Sigmoid colon (tissue), 7 donors: ENCODE data around the gene PPCDC. TPM values are rescaled to one million over a fixed set of nuclear protein-coding genes. Genes with fewer than 3 reads are reported as not detected.

Experiments used
- DNase-seq: peaks from one replicate; pipeline ENCODE4 v3.0.0-alpha.2; 2019
- H3K27ac ChIP-seq, 4 donors: fragments of 200-600 bp; sonication (generic); one replicate each; pipeline ENCODE4 v1.5.1; 2016 to 2019; ENCODE audit warnings: mild to moderate bottlenecking in 1 of 4
- H3K27me3 ChIP-seq, 3 donors: fragments of 200-600 bp; sonication (generic); one replicate each; pipeline ENCODE4 v1.5.1; 2019; ENCODE audit warnings: mild to moderate bottlenecking in 1 of 3
- H3K36me3 ChIP-seq, 4 donors: fragments of 200-600 bp; sonication (generic); one replicate each; pipeline ENCODE4 v1.5.1; 2016 to 2019
- H3K4me1 ChIP-seq, 4 donors: fragments of 200-600 bp; sonication (generic); one replicate each; pipeline ENCODE4 v1.5.1; 2017 to 2019
- H3K4me3 ChIP-seq, 4 donors: fragments of 200-600 bp; sonication (generic); one replicate each; pipeline ENCODE4 v1.5.1; 2017 to 2019; ENCODE audit warnings: mild to moderate bottlenecking in 2 of 4, moderate library complexity in 1 of 4
- H3K9me3 ChIP-seq, 4 donors: fragments of 200-600 bp in 3 of 4; sonication (generic) in 3 of 4; one replicate each; pipeline versions ENCODE4 v1.5.1 to v1.6.1; 2013 to 2019
- CTCF ChIP-seq, 4 experiments: fragments of 450-650 bp in 3 of 4; fragments of 200-600 bp in 1 of 4; IDR thresholded peaks; one replicate each; pipeline ENCODE4 v1.5.1; 2016 to 2019; ENCODE audit warnings: antibody characterized with exemption in 4 of 4, mild to moderate bottlenecking in 3 of 4, moderate library complexity in 2 of 4
- EP300 ChIP-seq, 4 donors: sonication (generic); formaldehyde crosslinking; IDR thresholded peaks; one replicate each; pipeline ENCODE4 v1.6.1; 2017; ENCODE audit warnings: antibody characterized with exemption in 4 of 4
- POLR2A ChIP-seq, 2 donors: fragments of 450-650 bp; IDR thresholded peaks; one replicate each; pipeline ENCODE4 v1.6.1; 2016; ENCODE audit warnings: antibody characterized with exemption in 2 of 2, mild to moderate bottlenecking in 2 of 2, moderate library complexity in 2 of 2
- POLR2AphosphoS5 ChIP-seq, 4 donors: sonication (generic); formaldehyde crosslinking; IDR thresholded peaks; one replicate each; pipeline ENCODE4 v1.6.1; 2017; ENCODE audit warnings: antibody characterized with exemption in 4 of 4
- WGBS, 2 donors: extraction: QIAGEN DNeasy Blood & Tissue Kit; methylation state at CpG; one replicate each; pipeline ENCODE4 v1.1.7; 2013; 5-methylcytosine and 5-hydroxymethylcytosine counted together
- intact Hi-C: fragments of 100-400 bp; cut with DNase I; formaldehyde crosslinking; loops from one replicate; pipeline ENCODE4 v1.15.1; 2023
- polyA plus RNA-seq, 3 donors: library from polyadenylated mRNA; stranded (reverse); fragments of 200-250 nt; gene quantifications; one replicate each; pipeline ENCODE4 v1.2.3, GENCODE V29; 2013
- total RNA-seq, 4 donors: library from RNA; depleted of rRNA; stranded (reverse); fragments of >200 nt; gene quantifications; one replicate each; pipeline ENCODE4 v1.1.0, GENCODE V29; 2016
- donor health status: healthy with polysubstance abuse.
- donor health status: Bipolar disorder and iron deficiency.
- donor health status: healthy.

The PPCDC gene
- total and polyA plus RNA-seq, 7 donors, result 7.9 to 37.0 (median 16.2) TPM

GRCh38 chr15:74989527-74989926, 33.9 kb upstream of the PPCDC start:
- Histone ChIP-seq H3K4me1 (no peaks in the 10 kb centered on the region), H3K4me3 (no peak overlapping the region), H3K9me3 (no peaks in the 10 kb centered on the region), H3K27me3 (peaks cover 0 to 24% (median 0%) of the 10 kb centered on the region in 3 donors), H3K27ac (no peak overlapping the region), H3K36me3 (no peaks in the 10 kb centered on the region)
- DNase-seq, result no peak
- TF ChIP-seq POLR2A (IDR thresholded peaks at IDR 0.05) (no peak), CTCF (IDR thresholded peaks at IDR 0.05) (no peak), POLR2AphosphoS5 (IDR thresholded peaks at IDR 0.05) (no peak), EP300 (IDR thresholded peaks at IDR 0.05) (no peak)
- intact Hi-C loops, result no loop called here

- Histone ChIP-seq H3K4me3 (no peak overlapping the region), H3K27ac (no peak overlapping the region), H3K4me1 (peaks cover 0 to 13% (median 8%) of the 10 kb centered on the region in 4 donors), H3K27me3 (peaks cover 10 to 29% (median 21%) of the 10 kb centered on the region in 3 donors), H3K9me3 (no peaks in the 10 kb centered on the region), H3K36me3 (no peaks in the 10 kb centered on the region)
- no peak for DNase-seq
- intact Hi-C loops, result no loop called here
- WGBS, 2 donors, result 43 to 46% methylated on average over 1 of the region's 1 CpG
- TF ChIP-seq CTCF (IDR thresholded peaks at IDR 0.05), result no peak
- no peak for TF ChIP-seq EP300 (IDR thresholded peaks at IDR 0.05)
- no peak for TF ChIP-seq POLR2A (IDR thresholded peaks at IDR 0.05)
- no peak for TF ChIP-seq POLR2AphosphoS5 (IDR thresholded peaks at IDR 0.05)
Measured at GRCh38 chr15:74992619-74993018, 30.8 kb upstream of the PPCDC start.

- Histone ChIP-seq H3K36me3 (no peaks in the 10 kb centered on the region), H3K27ac (no peak overlapping the region), H3K27me3 (peaks cover 10 to 42% (median 29%) of the 10 kb centered on the region in 3 donors), H3K4me1 (peaks cover 0 to 13% (median 8%) of the 10 kb centered on the region in 4 donors), H3K4me3 (no peak overlapping the region), H3K9me3 (no peaks in the 10 kb centered on the region)
- intact Hi-C loops, result no loop called here
- 51 to 60% methylated on average over 2 of the region's 2 CpGs for WGBS, 2 donors
- no peak for DNase-seq
- TF ChIP-seq POLR2AphosphoS5 (IDR thresholded peaks at IDR 0.05), result no peak
- TF ChIP-seq POLR2A (IDR thresholded peaks at IDR 0.05), result no peak
- TF ChIP-seq EP300 (IDR thresholded peaks at IDR 0.05), result no peak
- TF ChIP-seq CTCF (IDR thresholded peaks at IDR 0.05), result no peak
Measured at GRCh38 chr15:74994236-74994635, 29.2 kb upstream of the PPCDC start.

- no peak for DNase-seq
- intact Hi-C loops, result no loop called here
- TF ChIP-seq CTCF (IDR thresholded peaks at IDR 0.05), result no peak
- TF ChIP-seq POLR2A (IDR thresholded peaks at IDR 0.05), result no peak
- no peak for TF ChIP-seq POLR2AphosphoS5 (IDR thresholded peaks at IDR 0.05)
- TF ChIP-seq EP300 (IDR thresholded peaks at IDR 0.05), result no peak
- Histone ChIP-seq H3K27me3 (peaks cover 10 to 46% (median 33%) of the 10 kb centered on the region in 3 donors), H3K36me3 (no peaks in the 10 kb centered on the region), H3K4me3 (peak overlapping the region in 2 of 4 donors; percentile 53 to 60), H3K27ac (no peak overlapping the region), H3K9me3 (no peaks in the 10 kb centered on the region), H3K4me1 (peaks cover 0 to 13% (median 8%) of the 10 kb centered on the region in 4 donors)
- 41 to 60% methylated on average over 5 of the region's 5 CpGs for WGBS, 2 donors
Measured at GRCh38 chr15:74994685-74995084, 28.7 kb upstream of the PPCDC start.

GRCh38 chr15:74995182-74995778, 28.1 kb upstream of the PPCDC start, which contains the start of gene SCAMP5:
Gene SCAMP5 (plus strand): TSS chr15:74995563. CDS start chr15:75011840, 16,277 bp downstream.
- 1% methylated on average over 58 of the region's 58 CpGs for WGBS, 2 donors
- no peak for TF ChIP-seq CTCF (IDR thresholded peaks at IDR 0.05)
- no peak for TF ChIP-seq POLR2A (IDR thresholded peaks at IDR 0.05)
- TF ChIP-seq EP300 (IDR thresholded peaks at IDR 0.05), result no peak
- TF ChIP-seq POLR2AphosphoS5 (IDR thresholded peaks at IDR 0.05), result no peak

More at GRCh38 chr15:74995182-74995778, 28.1 kb upstream of the PPCDC start, which contains the start of gene SCAMP5:
- Histone ChIP-seq H3K27me3 (peaks cover 10 to 46% (median 33%) of the 10 kb centered on the region in 3 donors), H3K9me3 (no peaks in the 10 kb centered on the region), H3K36me3 (no peaks in the 10 kb centered on the region), H3K27ac (no peak within 1 kb of the TSS), H3K4me1 (peaks cover 0 to 13% (median 8%) of the 10 kb centered on the region in 4 donors), H3K4me3 (peak within 1 kb of the TSS; percentile 45 to 60 (median 51))
- DNase-seq, result peak; percentile 96
- intact Hi-C loops, result no loop called here
